GM21528 (cell line): ENCODE measurements around the gene PGAM2.

Experiments
- ATAC-seq: cut with Tn5 transposase; IDR thresholded peaks from one replicate; pipeline ENCODE4 v1.9.1; 2021; ENCODE audit warnings: mild to moderate bottlenecking, moderate library complexity; ENCODE audit not compliant: unreplicated experiment, low FRiP score

PGAM2 gene

GRCh38 chr7:44103923-44104859 is 38.8 kb upstream of the PGAM2 start, which contains the start of gene AEBP1:
Gene AEBP1, plus strand, starts transcription at chr7:44104345. Its CDS starts 321 bp downstream, at chr7:44104666.
- no peak for ATAC-seq

- no peak for ATAC-seq
Measured at GRCh38 chr7:44103566-44103922, 38.2 kb upstream of the PGAM2 start.

GRCh38 chr7:44102846-44103565 is 37.6 kb upstream of the PGAM2 start:
- no peak for ATAC-seq

GRCh38 chr7:44101966-44102845 is 36.8 kb upstream of the PGAM2 start:
- ATAC-seq: no peak

GRCh38 chr7:44101303-44101965 is 36.1 kb upstream of the PGAM2 start:
- ATAC-seq: no peak

- ATAC-seq: no peak
Measured at GRCh38 chr7:44100458-44101302, 35.3 kb upstream of the PGAM2 start.

GRCh38 chr7:44099669-44100068 is 34.3 kb upstream of the PGAM2 start:
- ATAC-seq: no peak

- no peak for ATAC-seq
Measured at GRCh38 chr7:44098092-44099068, 33.0 kb upstream of the PGAM2 start.

- peak; percentile 48 for ATAC-seq
Measured at GRCh38 chr7:44097064-44097932, 31.9 kb upstream of the PGAM2 start.

GRCh38 chr7:44096326-44096881 is 31.0 kb upstream of the PGAM2 start:
- no peak for ATAC-seq

- no peak for ATAC-seq
Measured at GRCh38 chr7:44095781-44096180, 30.4 kb upstream of the PGAM2 start.

GRCh38 chr7:44094883-44095592 is 29.7 kb upstream of the PGAM2 start:
- ATAC-seq: no peak

GRCh38 chr7:44094365-44094764 is 29.0 kb upstream of the PGAM2 start:
- ATAC-seq: no peak

- ATAC-seq: no peak
Measured at GRCh38 chr7:44093102-44093641, 27.8 kb upstream of the PGAM2 start.

- no peak for ATAC-seq
Measured at GRCh38 chr7:44087911-44088838, 22.8 kb upstream of the PGAM2 start.
